GM12891 (cell line): ENCODE measurements around the gene TNFRSF1B.

Experiments used
- POLR2AphosphoS5 ChIP-seq: IDR thresholded peaks from 2 replicates; pipeline ENCODE4 v1.6.1; 2011; ENCODE audit warnings: low read depth, low read length, control low read depth
- TAF1 ChIP-seq: IDR thresholded peaks from 2 replicates; pipeline ENCODE4 v1.6.1; 2011; ENCODE audit warnings: low read depth, low read length, control low read depth

GRCh38 chr1:12123172-12123571, 43.6 kb upstream of the TNFRSF1B start:
- TF ChIP-seq TAF1 = no peak
- no peak for TF ChIP-seq POLR2AphosphoS5
